HCT116 (cell line): Measurements from ENCODE around the gene ITGB1.

Experiments
- CTCF ChIP-seq, 3 experiments: fragments of 200-600 bp in 1 of 3; sonication (generic) in 1 of 3; IDR thresholded peaks in 2 of 3; conservative IDR thresholded peaks in 1 of 3; 2 replicates each; pipeline ENCODE4 v1.5.1; 2012 to 2017; ENCODE audit warnings: low read depth in 2 of 3, low read length in 2 of 3, antibody characterized with exemption in 1 of 3, borderline replicate concordance in 1 of 3, control low read depth in 1 of 3, mild to moderate bottlenecking in 1 of 3, mixed read lengths in 1 of 3, mixed run types in 1 of 3, moderate library complexity in 1 of 3; ENCODE audit not compliant: insufficient read depth in 1 of 3
- ELF1 ChIP-seq: IDR thresholded peaks from 2 replicates; pipeline ENCODE4 v1.6.1; 2012; ENCODE audit warnings: low read depth, borderline replicate concordance
- EZH2 ChIP-seq: fragments of 200-600 bp; sonication (generic); IDR thresholded peaks from 2 replicates; pipeline ENCODE4 v1.6.1; 2017; ENCODE audit warnings: antibody characterized with exemption, mixed run types
- FOSL1 ChIP-seq: IDR thresholded peaks from 2 replicates; pipeline ENCODE4 v1.6.1; 2012; ENCODE audit warnings: low read depth
- MAX ChIP-seq: IDR thresholded peaks from 2 replicates; pipeline ENCODE4 v1.6.1; 2012
- POLR2A ChIP-seq: IDR thresholded peaks from 2 replicates; pipeline ENCODE4 v1.7.0; 2011; ENCODE audit warnings: borderline replicate concordance; ENCODE audit not compliant: insufficient read depth, insufficient read length; ENCODE audit errors: extremely low read depth
- POLR2AphosphoS5 ChIP-seq: IDR thresholded peaks from 2 replicates; pipeline ENCODE4 v1.6.1; 2011; ENCODE audit warnings: mild to moderate bottlenecking, low read depth, low read length, moderate library complexity
- RAD21 ChIP-seq: IDR thresholded peaks from 2 replicates; pipeline ENCODE4 v1.6.1; 2012; ENCODE audit warnings: low read depth, mild to moderate bottlenecking
- TF ChIP-seq, protein P1 (sequence below): IDR thresholded peaks from 2 replicates; pipeline ENCODE4 v1.6.1; 2012; ENCODE audit warnings: low read depth

GRCh38 chr10:32995751-32996150 is 37.7 kb upstream of the ITGB1 start:
- TF ChIP-seq CTCF (IDR thresholded peaks at IDR 0.05 in 2 of 3, conservative IDR thresholded peaks at IDR 0.05 in 1 of 3; ENCODE audit: borderline replicate concordance in 1 of 3, insufficient read depth in 1 of 3, low read depth in 2 of 3, low read length in 2 of 3) (no peak), POLR2A (no peak), POLR2AphosphoS5 (no peak), RAD21 (no peak), ELF1 (no peak), EZH2 (no peak), MAX (no peak), FOSL1 (no peak)
- TF ChIP-seq, protein P1, sequence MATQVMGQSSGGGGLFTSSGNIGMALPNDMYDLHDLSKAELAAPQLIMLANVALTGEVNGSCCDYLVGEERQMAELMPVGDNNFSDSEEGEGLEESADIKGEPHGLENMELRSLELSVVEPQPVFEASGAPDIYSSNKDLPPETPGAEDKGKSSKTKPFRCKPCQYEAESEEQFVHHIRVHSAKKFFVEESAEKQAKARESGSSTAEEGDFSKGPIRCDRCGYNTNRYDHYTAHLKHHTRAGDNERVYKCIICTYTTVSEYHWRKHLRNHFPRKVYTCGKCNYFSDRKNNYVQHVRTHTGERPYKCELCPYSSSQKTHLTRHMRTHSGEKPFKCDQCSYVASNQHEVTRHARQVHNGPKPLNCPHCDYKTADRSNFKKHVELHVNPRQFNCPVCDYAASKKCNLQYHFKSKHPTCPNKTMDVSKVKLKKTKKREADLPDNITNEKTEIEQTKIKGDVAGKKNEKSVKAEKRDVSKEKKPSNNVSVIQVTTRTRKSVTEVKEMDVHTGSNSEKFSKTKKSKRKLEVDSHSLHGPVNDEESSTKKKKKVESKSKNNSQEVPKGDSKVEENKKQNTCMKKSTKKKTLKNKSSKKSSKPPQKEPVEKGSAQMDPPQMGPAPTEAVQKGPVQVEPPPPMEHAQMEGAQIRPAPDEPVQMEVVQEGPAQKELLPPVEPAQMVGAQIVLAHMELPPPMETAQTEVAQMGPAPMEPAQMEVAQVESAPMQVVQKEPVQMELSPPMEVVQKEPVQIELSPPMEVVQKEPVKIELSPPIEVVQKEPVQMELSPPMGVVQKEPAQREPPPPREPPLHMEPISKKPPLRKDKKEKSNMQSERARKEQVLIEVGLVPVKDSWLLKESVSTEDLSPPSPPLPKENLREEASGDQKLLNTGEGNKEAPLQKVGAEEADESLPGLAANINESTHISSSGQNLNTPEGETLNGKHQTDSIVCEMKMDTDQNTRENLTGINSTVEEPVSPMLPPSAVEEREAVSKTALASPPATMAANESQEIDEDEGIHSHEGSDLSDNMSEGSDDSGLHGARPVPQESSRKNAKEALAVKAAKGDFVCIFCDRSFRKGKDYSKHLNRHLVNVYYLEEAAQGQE, result no peak
